Measurements from ENCODE around the gene CAMTA1. TPM values are rescaled to one million over a fixed set of nuclear protein-coding genes. Genes with fewer than 3 reads are reported as not detected.

CAMTA1 gene
- total RNA-seq, 1 experiment from 2014 or later: 50.3 TPM

DNA sequence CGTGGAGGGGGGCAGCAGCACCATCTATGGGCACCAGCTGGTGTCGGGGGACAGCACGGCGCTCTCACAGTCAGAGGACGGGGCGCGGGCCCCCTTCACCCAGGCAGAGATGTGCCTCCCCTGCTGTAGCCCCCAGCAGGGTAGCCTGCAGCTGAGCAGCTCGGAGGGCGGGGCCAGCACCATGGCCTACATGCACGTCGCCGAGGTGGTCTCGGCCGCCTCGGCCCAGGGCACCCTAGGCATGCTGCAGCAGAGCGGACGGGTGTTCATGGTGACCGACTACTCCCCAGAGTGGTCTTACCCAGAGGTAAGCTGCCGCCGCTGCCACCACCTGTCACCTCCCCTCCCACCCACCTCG, 879.6 kb downstream of the CAMTA1 start:
- intact Hi-C loops (cut with micrococcal nuclease; ENCODE audit: unreplicated experiment): no loop called here
- no peak for DNase-seq
- CTCF ChIA-PET: no interaction called here
- Mint-ChIP-seq H3K27me3 (ENCODE audit: unreplicated experiment) (peaks cover 32% of the 10 kb centered on the region), H3K9me3 (ENCODE audit: low read depth, unreplicated experiment) (no peaks in the 10 kb centered on the region), H3K36me3 (ENCODE audit: insufficient read depth, unreplicated experiment) (no peaks in the 10 kb centered on the region), H3K4me3 (ENCODE audit: low read depth, unreplicated experiment) (no peak overlapping the region), H3K27ac (ENCODE audit: unreplicated experiment) (no peak overlapping the region), H3K4me1 (ENCODE audit: low read depth, unreplicated experiment) (peaks cover 1% of the 10 kb centered on the region)
- TF ChIP-seq, protein P1, sequence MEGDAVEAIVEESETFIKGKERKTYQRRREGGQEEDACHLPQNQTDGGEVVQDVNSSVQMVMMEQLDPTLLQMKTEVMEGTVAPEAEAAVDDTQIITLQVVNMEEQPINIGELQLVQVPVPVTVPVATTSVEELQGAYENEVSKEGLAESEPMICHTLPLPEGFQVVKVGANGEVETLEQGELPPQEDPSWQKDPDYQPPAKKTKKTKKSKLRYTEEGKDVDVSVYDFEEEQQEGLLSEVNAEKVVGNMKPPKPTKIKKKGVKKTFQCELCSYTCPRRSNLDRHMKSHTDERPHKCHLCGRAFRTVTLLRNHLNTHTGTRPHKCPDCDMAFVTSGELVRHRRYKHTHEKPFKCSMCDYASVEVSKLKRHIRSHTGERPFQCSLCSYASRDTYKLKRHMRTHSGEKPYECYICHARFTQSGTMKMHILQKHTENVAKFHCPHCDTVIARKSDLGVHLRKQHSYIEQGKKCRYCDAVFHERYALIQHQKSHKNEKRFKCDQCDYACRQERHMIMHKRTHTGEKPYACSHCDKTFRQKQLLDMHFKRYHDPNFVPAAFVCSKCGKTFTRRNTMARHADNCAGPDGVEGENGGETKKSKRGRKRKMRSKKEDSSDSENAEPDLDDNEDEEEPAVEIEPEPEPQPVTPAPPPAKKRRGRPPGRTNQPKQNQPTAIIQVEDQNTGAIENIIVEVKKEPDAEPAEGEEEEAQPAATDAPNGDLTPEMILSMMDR (IDR thresholded peaks at IDR 0.05; ENCODE audit: unreplicated experiment): no peak
- no TSS peak for BruUV-seq (replicated peaks)

DNA sequence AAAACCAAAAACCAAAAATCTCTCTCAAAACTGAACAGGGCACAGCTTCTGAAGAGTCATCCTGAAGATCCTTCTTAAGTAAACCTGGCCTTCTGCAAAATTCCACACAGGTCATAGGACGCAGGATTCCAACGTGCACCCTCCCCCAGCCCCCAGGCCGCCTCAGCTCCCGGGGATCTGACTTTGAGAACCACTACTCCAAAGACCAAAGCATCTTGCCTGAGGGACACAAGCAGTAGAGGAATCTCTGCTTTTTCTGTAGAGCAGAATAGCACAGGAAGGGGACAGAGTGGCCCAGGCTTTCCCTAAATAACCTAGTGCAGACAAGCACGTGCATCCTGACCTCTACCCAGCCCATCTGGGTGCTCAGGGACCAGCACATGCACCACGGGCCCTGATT, 881.0 kb downstream of the CAMTA1 start:
- no peaks in the 10 kb centered on the region for H3K9me3 Mint-ChIP-seq (ENCODE audit: low read depth, unreplicated experiment)
- H3K27ac Mint-ChIP-seq (ENCODE audit: unreplicated experiment): no peak overlapping the region
- no peak overlapping the region for H3K4me3 Mint-ChIP-seq (ENCODE audit: low read depth, unreplicated experiment)
- CTCF ChIA-PET: no interaction called here
- no peak for DNase-seq
- no peaks in the 10 kb centered on the region for H3K36me3 Mint-ChIP-seq (ENCODE audit: insufficient read depth, unreplicated experiment)
- H3K27me3 Mint-ChIP-seq (ENCODE audit: unreplicated experiment): peaks cover 33% of the 10 kb centered on the region
- H3K4me1 Mint-ChIP-seq (ENCODE audit: low read depth, unreplicated experiment): peaks cover 9% of the 10 kb centered on the region
- BruUV-seq (replicated peaks): no TSS peak
- intact Hi-C loops (cut with micrococcal nuclease; ENCODE audit: unreplicated experiment): no loop called here
- TF ChIP-seq, protein P1 (IDR thresholded peaks at IDR 0.05; ENCODE audit: unreplicated experiment): no peak

DNA sequence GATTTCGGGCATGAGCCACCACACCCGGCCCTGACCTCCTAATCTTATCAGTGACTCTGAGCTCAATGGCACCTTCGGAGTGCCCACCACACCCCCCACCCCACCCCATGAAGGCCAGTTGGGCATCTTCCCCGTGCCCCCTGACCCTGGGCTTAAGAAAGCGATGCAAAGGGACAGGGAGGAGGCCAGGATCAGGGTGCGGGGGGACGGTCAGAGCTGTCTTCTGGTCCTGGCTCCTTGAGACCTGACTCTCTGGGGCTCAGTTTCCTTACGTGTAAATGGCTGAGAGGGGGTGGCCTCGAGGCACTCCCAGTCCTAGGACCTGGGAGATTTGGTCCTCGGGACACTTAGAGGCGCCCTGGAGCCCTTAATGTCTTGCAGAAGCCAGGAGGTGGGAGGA, 881.9 kb downstream of the CAMTA1 start:
- Mint-ChIP-seq H3K4me1 (ENCODE audit: low read depth, unreplicated experiment) (peaks cover 9% of the 10 kb centered on the region), H3K27ac (ENCODE audit: unreplicated experiment) (no peak overlapping the region), H3K4me3 (ENCODE audit: low read depth, unreplicated experiment) (no peak overlapping the region), H3K9me3 (ENCODE audit: low read depth, unreplicated experiment) (no peaks in the 10 kb centered on the region), H3K36me3 (ENCODE audit: insufficient read depth, unreplicated experiment) (no peaks in the 10 kb centered on the region), H3K27me3 (ENCODE audit: unreplicated experiment) (peaks cover 33% of the 10 kb centered on the region)
- TF ChIP-seq, protein P1 (IDR thresholded peaks at IDR 0.05; ENCODE audit: unreplicated experiment): no peak
- DNase-seq: no peak
- intact Hi-C loops (cut with micrococcal nuclease; ENCODE audit: unreplicated experiment): loop anchor here (1.0 kb wide), 1 partner anchor 86 kb away; no protein-coding TSS in a partner anchor
- no TSS peak for BruUV-seq (replicated peaks)
- CTCF ChIA-PET: interaction anchor here (1.0 to 3.9 kb wide), 4 partner anchors 9 to 85 kb away, joined by 3 to 50 read pairs (median 3); no protein-coding TSS in a partner anchor

DNA sequence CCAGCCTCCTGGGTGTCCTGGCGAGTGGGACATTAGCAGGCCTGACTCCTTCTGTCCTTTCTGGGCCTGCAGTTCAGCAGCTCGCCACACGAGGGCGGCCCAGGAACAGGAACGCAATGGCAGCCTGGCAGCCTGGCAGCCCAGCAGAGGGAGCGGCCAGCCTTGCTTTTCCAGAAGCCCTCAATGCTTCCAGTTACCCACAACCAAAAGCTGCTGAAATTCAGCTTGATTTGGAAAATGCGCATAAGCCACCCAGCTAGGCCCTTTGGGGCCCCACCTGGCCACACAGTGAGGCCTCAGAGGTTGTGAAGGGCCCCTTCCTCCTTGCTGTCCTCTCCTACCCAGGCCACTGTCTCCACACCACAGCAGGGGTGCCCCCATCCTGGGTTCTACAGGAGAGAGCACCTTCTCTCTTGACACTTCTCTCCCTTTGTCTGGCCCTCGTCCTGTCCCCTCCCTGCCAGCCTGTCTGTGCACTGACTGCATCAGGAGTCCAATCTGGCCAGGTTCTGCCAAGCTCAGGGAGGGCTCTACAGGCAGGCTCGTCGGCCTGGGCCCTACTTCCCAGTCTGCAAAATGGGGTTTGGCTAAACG, 882.5 kb downstream of the CAMTA1 start:
- BruUV-seq (replicated peaks): no TSS peak
- CTCF ChIA-PET: interaction anchor here (1.0 to 3.9 kb wide), 4 partner anchors 8 to 85 kb away, joined by 3 to 50 read pairs (median 3); no protein-coding TSS in a partner anchor
- intact Hi-C loops (cut with micrococcal nuclease; ENCODE audit: unreplicated experiment): loop anchor here (1.0 to 2.0 kb wide), 2 partner anchors 86 to 235 kb away; no protein-coding TSS in a partner anchor
- H3K27me3 Mint-ChIP-seq (ENCODE audit: unreplicated experiment): peaks cover 33% of the 10 kb centered on the region
- peaks cover 9% of the 10 kb centered on the region for H3K4me1 Mint-ChIP-seq (ENCODE audit: low read depth, unreplicated experiment)
- H3K27ac Mint-ChIP-seq (ENCODE audit: unreplicated experiment): no peak overlapping the region
- H3K4me3 Mint-ChIP-seq (ENCODE audit: low read depth, unreplicated experiment): no peak overlapping the region
- no peaks in the 10 kb centered on the region for H3K36me3 Mint-ChIP-seq (ENCODE audit: insufficient read depth, unreplicated experiment)
- H3K9me3 Mint-ChIP-seq (ENCODE audit: low read depth, unreplicated experiment): no peaks in the 10 kb centered on the region
- TF ChIP-seq, protein P1 (IDR thresholded peaks at IDR 0.05; ENCODE audit: unreplicated experiment): peak; percentile 91
- peak; percentile 88 for DNase-seq
